ENCODE data around the gene HNRNPAB. TPM values are rescaled to one million over a fixed set of nuclear protein-coding genes. Genes with fewer than 3 reads are reported as not detected.

The HNRNPAB gene
- total and polyA plus RNA-seq, 9 of the 15 experiments (the other 6 are each of a cell fraction or from before 2014, with no cell fraction given) = 34.6 to 425 (median 236) TPM

- no peaks in the 10 kb centered on the region for H3K9me3 ChIP-seq (replicated peaks; ENCODE audit: control insufficient read depth, insufficient read depth, low read depth, low read length)
- no peak overlapping the region for H2AFZ ChIP-seq (ENCODE audit: low read depth, low read length)
- peaks cover 10 to 28% of the 10 kb centered on the region in 2 experiments; a peak in 4 of 5 replicates for H3K4me1 ChIP-seq (replicated peaks in 1 of 2; ENCODE audit: control insufficient read depth in 2 of 2, insufficient read depth in 2 of 2, low read length in 2 of 2)
- FAIRE-seq = no peak
- no peak for DNase-seq (ENCODE audit: extremely low read depth in 1 of 4, low spot score in 3 of 4)
- 80% methylated on average over 6 of the region's 6 CpGs for WGBS (ENCODE audit: insufficient coverage, low coverage, missing lambda C conversion rate)
- no peak overlapping the region for H3K27ac ChIP-seq (ENCODE audit: extremely low read depth, low read depth, low read length)
- intact Hi-C loops (cut with micrococcal nuclease) = no loop called here
- TF ChIP-seq ZNF77 (CRISPR knock-in tag; IDR thresholded peaks at IDR 0.05) = no peak
- no peak for TF ChIP-seq ZNF655 (CRISPR knock-in tag; IDR thresholded peaks at IDR 0.05)
- TF ChIP-seq ZNF561 (CRISPR knock-in tag; conservative IDR thresholded peaks at IDR 0.05) = no peak
- no peak for TF ChIP-seq TBP (optimal IDR thresholded peaks at IDR 0.05; ENCODE audit: low read depth, low read length)
- TF ChIP-seq HCFC1 (IDR thresholded peaks at IDR 0.05; ENCODE audit: low read depth, low read length) = no peak
- no peak for TF ChIP-seq HMG20A (CRISPR knock-in tag; conservative IDR thresholded peaks at IDR 0.05)
- H3K27me3 ChIP-seq (ENCODE audit: control insufficient read depth in 2 of 2, insufficient read depth in 2 of 2, low read length in 2 of 2) = no peaks in the 10 kb centered on the region
- peaks cover 9% of the 10 kb centered on the region for H4K20me1 ChIP-seq (replicated peaks; ENCODE audit: control insufficient read depth, insufficient read depth, low read length)
- H3K4me3 ChIP-seq = no peak overlapping the region
- peak overlapping the region in 1 of 2 experiments; percentile 41; a peak in 1 of 4 replicates for H3K9ac ChIP-seq (ENCODE audit: insufficient read depth in 1 of 2, low read depth in 2 of 2, low read length in 2 of 2)
- peaks cover 12% of the 10 kb centered on the region for H3K79me2 ChIP-seq (ENCODE audit: control insufficient read depth, insufficient read depth, low read length)
- H3K36me3 ChIP-seq (ENCODE audit: control insufficient read depth, insufficient read depth, low read length) = peaks cover 90% of the 10 kb centered on the region
- H3K9me1 ChIP-seq (ENCODE audit: control insufficient read depth, insufficient read depth, low read length) = peaks cover 5% of the 10 kb centered on the region
- in situ Hi-C loops (cut with MboI) = no loop called here
- BruUV-seq (replicated peaks) = no TSS peak
- H3K4me2 ChIP-seq (ENCODE audit: insufficient read depth, low read length) = no peak overlapping the region
- CTCF ChIA-PET (ENCODE audit: low intra/inter-chr PET ratio) = no interaction called here
- POLR2A ChIA-PET = interaction anchor here (0.6 to 13.2 kb wide), 4 partner anchors 10 to 786 kb away, joined by 3 to 162 read pairs (median 4); no protein-coding TSS in a partner anchor
- ATAC-seq = no peak
Measured at GRCh38 chr5:178225174-178225573, 20.8 kb downstream of the HNRNPAB start.

Data from K562 (cell line).